GM12873 (cell line): ENCODE data around the gene PDIA5.

Experiments
- CTCF ChIP-seq: IDR thresholded peaks from 2 replicates; pipeline ENCODE4 v1.5.1; 2012; ENCODE audit warnings: low read depth, mild to moderate bottlenecking, moderate library complexity, low read length, control low read depth; ENCODE audit not compliant: insufficient read depth; ENCODE audit errors: missing control alignments

The PDIA5 gene

GRCh38 chr3:123140550-123140949, 73.7 kb downstream of the PDIA5 start:
- no peak for TF ChIP-seq CTCF

GRCh38 chr3:123141276-123141675, 74.5 kb downstream of the PDIA5 start:
- TF ChIP-seq CTCF = no peak

GRCh38 chr3:123143669-123144411, 77.0 kb downstream of the PDIA5 start:
- TF ChIP-seq CTCF = no peak

GRCh38 chr3:123147754-123148535, 81.1 kb downstream of the PDIA5 start:
- TF ChIP-seq CTCF = no peak

GRCh38 chr3:123148772-123149171, 81.9 kb downstream of the PDIA5 start:
- TF ChIP-seq CTCF = no peak

GRCh38 chr3:123149525-123149924, 82.7 kb downstream of the PDIA5 start:
- no peak for TF ChIP-seq CTCF

GRCh38 chr3:123150449-123151215, 83.8 kb downstream of the PDIA5 start:
- no peak for TF ChIP-seq CTCF
